OCI-LY1 (cell line): ENCODE results near the gene SMIM24.

Experiments used
- H2AFZ ChIP-seq: fragments of 200-600 bp; sonication (generic), shearing (Covaris generic); 2 replicates; pipeline ENCODE4 v1.6.0; 2014; ENCODE audit warnings: antibody characterized with exemption, mild to moderate bottlenecking, low read length
- H3F3A ChIP-seq: fragments of 200-600 bp; sonication (generic), shearing (Covaris generic); 2 replicates; pipeline ENCODE4 v1.6.0; 2014; ENCODE audit warnings: mild to moderate bottlenecking, antibody characterized with exemption, low read length, moderate library complexity; ENCODE audit not compliant: insufficient read depth
- H3K27ac ChIP-seq: fragments of 200-600 bp; sonication (generic); 2 replicates; pipeline ENCODE4 v1.5.1; 2014; ENCODE audit warnings: low read length, mixed run types, mild to moderate bottlenecking, low read depth; ENCODE audit not compliant: poor library complexity, severe bottlenecking
- H3K27me3 ChIP-seq: fragments of 200-600 bp; sonication (generic); 2 replicates; pipeline ENCODE4 v1.6.0; 2014; ENCODE audit warnings: antibody characterized with exemption, mild to moderate bottlenecking, low read length, moderate library complexity; ENCODE audit not compliant: insufficient read depth
- H3K36me3 ChIP-seq: fragments of 200-600 bp; sonication (generic); 2 replicates; pipeline ENCODE4 v1.6.1; 2014; ENCODE audit warnings: mild to moderate bottlenecking, antibody characterized with exemption, low read length, moderate library complexity, mixed read lengths; ENCODE audit not compliant: insufficient read depth
- H3K4me1 ChIP-seq: fragments of 200-600 bp; sonication (generic); 2 replicates; pipeline ENCODE4 v1.5.1; 2014; ENCODE audit warnings: mild to moderate bottlenecking, low read length, moderate library complexity; ENCODE audit not compliant: insufficient read depth, severe bottlenecking
- H3K4me2 ChIP-seq: fragments of 200-600 bp; sonication (generic), shearing (Covaris generic); 2 replicates; pipeline ENCODE4 v1.6.1; 2014; ENCODE audit warnings: low read length
- H3K4me3 ChIP-seq: fragments of 200-600 bp; sonication (generic); 2 replicates; pipeline ENCODE4 v1.5.1; 2014; ENCODE audit warnings: low read length, low read depth, mild to moderate bottlenecking, mixed read lengths; ENCODE audit not compliant: poor library complexity, severe bottlenecking
- H3K79me2 ChIP-seq: fragments of 200-600 bp; shearing (Covaris generic); 2 replicates; pipeline ENCODE4 v1.6.1; 2016; ENCODE audit warnings: mixed run types, low read length, mixed read lengths; ENCODE audit not compliant: insufficient read depth
- H3K9ac ChIP-seq: fragments of 200-600 bp; sonication (generic), shearing (Covaris generic); 2 replicates; pipeline ENCODE4 v1.6.1; 2014; ENCODE audit warnings: mild to moderate bottlenecking, low read length, mixed read lengths
- H3K9me2 ChIP-seq: fragments of 200-600 bp; sonication (generic), shearing (Covaris generic); 2 replicates; pipeline ENCODE4 v1.6.1; 2014; ENCODE audit warnings: low read depth, mild to moderate bottlenecking, low read length, mixed read lengths
- H3K9me3 ChIP-seq: fragments of 200-600 bp; shearing (Covaris generic); 2 replicates; pipeline ENCODE4 v1.6.1; 2014; ENCODE audit warnings: low read length, mixed read lengths
- H4K20me1 ChIP-seq: fragments of 200-600 bp; sonication (generic), shearing (Covaris generic); 2 replicates; pipeline ENCODE4 v1.6.0; 2016; ENCODE audit warnings: mild to moderate bottlenecking, low read length; ENCODE audit not compliant: insufficient read depth
- EZH2 ChIP-seq: fragments of 200-600 bp; sonication (generic), shearing (Covaris generic); IDR thresholded peaks from 2 replicates; pipeline ENCODE4 v1.8.0; 2017; ENCODE audit warnings: borderline replicate concordance, mixed run types, mild to moderate bottlenecking, antibody characterized with exemption, low read length, moderate library complexity, mixed read lengths
- TF ChIP-seq, protein P1 (sequence below): fragments of 200-600 bp; sonication (generic), shearing (Covaris generic); IDR thresholded peaks from 2 replicates; pipeline ENCODE4 v1.5.1; 2017; ENCODE audit warnings: mild to moderate bottlenecking, antibody characterized with exemption, low read length, moderate library complexity, mixed read lengths

SMIM24 gene

DNA sequence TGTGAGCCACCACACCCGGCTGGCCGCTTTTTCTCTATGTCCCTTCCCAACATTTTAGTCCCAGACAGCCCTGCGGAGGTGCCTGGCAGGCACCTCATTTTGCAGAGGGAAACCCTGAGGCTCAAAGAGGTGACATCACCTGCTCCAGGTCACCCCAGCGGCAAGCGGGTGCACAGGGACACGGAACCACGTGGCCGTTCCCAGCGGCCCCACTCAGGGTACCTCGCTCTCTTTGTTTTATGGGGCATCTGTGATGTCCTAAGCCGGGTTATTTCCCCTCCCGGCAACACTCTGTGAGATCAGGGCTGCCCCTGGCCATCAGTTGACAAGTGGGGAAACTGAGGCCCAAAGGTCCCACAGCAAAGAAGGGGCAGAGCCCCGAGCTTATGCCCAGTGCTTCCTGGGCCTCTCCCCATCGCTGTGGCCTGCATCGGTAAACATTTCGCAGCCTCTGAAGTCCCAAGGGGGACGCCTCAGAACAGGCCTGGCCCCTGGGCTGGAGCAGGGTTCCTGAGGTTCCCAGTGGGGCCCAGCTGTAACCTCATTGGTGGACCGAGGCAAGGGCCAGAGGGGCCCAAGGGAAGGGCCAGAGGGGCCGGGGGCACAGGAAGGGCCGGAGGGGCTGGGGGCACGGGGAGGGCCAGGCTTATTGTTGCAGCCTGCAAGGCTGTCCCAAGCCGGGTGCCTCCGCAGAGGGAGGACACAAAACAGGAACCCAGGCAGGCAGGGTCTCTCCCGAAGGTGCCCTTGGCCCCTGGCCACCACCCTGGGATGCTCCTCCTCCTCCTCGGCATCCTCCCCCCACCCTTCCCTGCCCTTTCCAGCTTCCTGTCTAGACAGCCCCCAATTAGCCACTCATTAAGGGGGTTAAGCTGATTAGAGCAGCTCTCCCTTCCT, 39.0 kb downstream of the SMIM24 start:
- Histone ChIP-seq H3K9ac (no peak overlapping the region), H3K4me1 (no peaks in the 10 kb centered on the region), H3K9me2 (no peaks in the 10 kb centered on the region), H3F3A (no peaks in the 10 kb centered on the region), H3K36me3 (no peaks in the 10 kb centered on the region), H4K20me1 (no peaks in the 10 kb centered on the region), H3K4me3 (no peak overlapping the region), H2AFZ (no peak overlapping the region), H3K27ac (no peak overlapping the region), H3K79me2 (no peaks in the 10 kb centered on the region), H3K27me3 (no peaks in the 10 kb centered on the region), H3K4me2 (no peak overlapping the region), H3K9me3 (no peaks in the 10 kb centered on the region)
- TF ChIP-seq EZH2, result no peak
- TF ChIP-seq, protein P1, sequence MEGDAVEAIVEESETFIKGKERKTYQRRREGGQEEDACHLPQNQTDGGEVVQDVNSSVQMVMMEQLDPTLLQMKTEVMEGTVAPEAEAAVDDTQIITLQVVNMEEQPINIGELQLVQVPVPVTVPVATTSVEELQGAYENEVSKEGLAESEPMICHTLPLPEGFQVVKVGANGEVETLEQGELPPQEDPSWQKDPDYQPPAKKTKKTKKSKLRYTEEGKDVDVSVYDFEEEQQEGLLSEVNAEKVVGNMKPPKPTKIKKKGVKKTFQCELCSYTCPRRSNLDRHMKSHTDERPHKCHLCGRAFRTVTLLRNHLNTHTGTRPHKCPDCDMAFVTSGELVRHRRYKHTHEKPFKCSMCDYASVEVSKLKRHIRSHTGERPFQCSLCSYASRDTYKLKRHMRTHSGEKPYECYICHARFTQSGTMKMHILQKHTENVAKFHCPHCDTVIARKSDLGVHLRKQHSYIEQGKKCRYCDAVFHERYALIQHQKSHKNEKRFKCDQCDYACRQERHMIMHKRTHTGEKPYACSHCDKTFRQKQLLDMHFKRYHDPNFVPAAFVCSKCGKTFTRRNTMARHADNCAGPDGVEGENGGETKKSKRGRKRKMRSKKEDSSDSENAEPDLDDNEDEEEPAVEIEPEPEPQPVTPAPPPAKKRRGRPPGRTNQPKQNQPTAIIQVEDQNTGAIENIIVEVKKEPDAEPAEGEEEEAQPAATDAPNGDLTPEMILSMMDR, result no peak

DNA sequence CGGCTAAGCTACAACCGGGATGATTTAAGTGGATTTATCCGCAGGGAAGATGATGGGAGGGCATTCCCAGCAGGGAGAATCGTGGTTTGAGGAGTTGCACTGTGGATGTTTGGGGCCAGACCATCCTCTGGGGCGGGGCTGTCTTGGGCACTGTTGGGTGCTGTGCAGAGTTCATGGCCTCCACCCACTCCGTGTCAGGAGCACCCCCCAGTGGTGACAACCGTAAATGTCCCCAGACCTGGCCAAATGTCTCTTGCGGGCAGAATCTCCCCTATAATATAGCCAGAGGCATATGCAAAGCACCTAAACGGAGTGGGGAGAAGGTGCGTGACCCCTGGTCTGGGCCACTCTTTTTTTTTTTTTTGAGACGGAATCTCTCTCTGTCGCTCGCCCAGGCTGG, 40.2 kb downstream of the SMIM24 start:
- Histone ChIP-seq H3K4me1 (peaks cover 5% of the 10 kb centered on the region), H3K9ac (no peak overlapping the region), H2AFZ (no peak overlapping the region), H3K27me3 (no peaks in the 10 kb centered on the region), H3K4me3 (no peak overlapping the region), H3K27ac (no peak overlapping the region), H3F3A (no peaks in the 10 kb centered on the region), H3K79me2 (no peaks in the 10 kb centered on the region), H3K4me2 (no peak overlapping the region), H3K36me3 (no peaks in the 10 kb centered on the region), H4K20me1 (no peaks in the 10 kb centered on the region), H3K9me3 (no peaks in the 10 kb centered on the region), H3K9me2 (no peaks in the 10 kb centered on the region)
- TF ChIP-seq EZH2, result no peak
- TF ChIP-seq, protein P1, result peak; percentile 55

GRCh38 chr19:3434630-3435553, 45.4 kb downstream of the SMIM24 start:
- H3K4me2 ChIP-seq, result peak overlapping the region; percentile 95
- H3K4me3 ChIP-seq, result peak overlapping the region; percentile 65

More at GRCh38 chr19:3434630-3435553, 45.4 kb downstream of the SMIM24 start:
- Histone ChIP-seq H3F3A (no peaks in the 10 kb centered on the region), H3K36me3 (no peaks in the 10 kb centered on the region; the same call in 1 of the 2 replicates), H3K9ac (peak overlapping the region; percentile 80), H3K27ac (peak overlapping the region; percentile 39), H4K20me1 (no peaks in the 10 kb centered on the region), H3K4me1 (peaks cover 12% of the 10 kb centered on the region), H3K27me3 (no peaks in the 10 kb centered on the region), H3K79me2 (no peaks in the 10 kb centered on the region), H3K9me2 (no peaks in the 10 kb centered on the region), H2AFZ (peak overlapping the region; percentile 61), H3K9me3 (no peaks in the 10 kb centered on the region)
- TF ChIP-seq, protein P1, result no peak
- no peak for TF ChIP-seq EZH2
